Subcutaneous adipose tissue (tissue), 4 donors: Measurements from ENCODE around the gene GPC5. TPM values are rescaled to one million over a fixed set of nuclear protein-coding genes. Genes with fewer than 3 reads are reported as not detected.

Source experiments
- CTCF ChIP-seq: fragments of 450-650 bp; IDR thresholded peaks from one replicate; pipeline ENCODE4 v1.5.1; 2016; ENCODE audit warnings: low read depth, mild to moderate bottlenecking, control low read depth, antibody characterized with exemption, moderate library complexity
- total RNA-seq, 4 donors: library from RNA; depleted of rRNA; stranded (reverse); fragments of >200 nt; gene quantifications; one replicate each; pipeline ENCODE4 v1.1.0, GENCODE V29; 2016

The GPC5 gene
- total RNA-seq, 4 donors from 2014 or later, result 0.16 to 0.44 TPM; not detected in 2

DNA sequence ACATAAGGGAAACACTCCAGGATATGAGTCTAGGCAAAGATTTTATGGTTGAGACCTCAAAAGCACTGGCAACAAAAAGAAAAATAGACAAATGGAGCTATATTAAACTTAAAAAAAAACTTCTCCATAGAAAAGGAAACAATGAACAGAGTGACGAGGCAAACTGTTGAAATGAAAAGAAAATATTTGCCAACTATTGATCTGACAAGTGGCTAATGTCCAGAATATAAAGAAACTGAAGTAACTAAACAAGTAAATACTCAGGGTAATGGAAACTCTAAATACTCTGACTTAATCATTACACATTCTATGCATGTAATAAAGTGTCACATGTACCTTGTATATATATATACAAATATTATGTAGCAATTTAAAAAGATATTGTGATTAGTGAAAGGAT lies 562.5 kb downstream of the GPC5 start:
- TF ChIP-seq CTCF, result no peak

DNA sequence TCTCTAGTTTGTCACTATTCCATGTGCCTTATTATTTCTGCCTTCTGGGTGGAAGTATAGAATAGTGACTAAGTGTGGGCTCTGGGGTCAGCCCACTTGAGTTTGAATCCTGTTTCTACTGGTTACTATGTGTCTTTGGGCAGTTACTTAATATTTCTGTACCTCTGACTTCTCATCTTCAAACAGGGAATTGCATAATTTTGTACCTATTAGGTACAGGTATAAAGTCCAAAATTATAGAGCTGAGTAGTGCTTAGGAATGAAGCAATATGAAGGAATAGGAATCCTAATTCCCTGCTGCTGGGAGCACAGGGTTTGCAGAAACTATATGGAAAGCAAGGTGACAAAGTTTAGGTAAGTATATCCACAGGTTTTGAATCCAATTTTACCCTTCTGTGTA lies 564.5 kb downstream of the GPC5 start:
- TF ChIP-seq CTCF, result no peak

DNA sequence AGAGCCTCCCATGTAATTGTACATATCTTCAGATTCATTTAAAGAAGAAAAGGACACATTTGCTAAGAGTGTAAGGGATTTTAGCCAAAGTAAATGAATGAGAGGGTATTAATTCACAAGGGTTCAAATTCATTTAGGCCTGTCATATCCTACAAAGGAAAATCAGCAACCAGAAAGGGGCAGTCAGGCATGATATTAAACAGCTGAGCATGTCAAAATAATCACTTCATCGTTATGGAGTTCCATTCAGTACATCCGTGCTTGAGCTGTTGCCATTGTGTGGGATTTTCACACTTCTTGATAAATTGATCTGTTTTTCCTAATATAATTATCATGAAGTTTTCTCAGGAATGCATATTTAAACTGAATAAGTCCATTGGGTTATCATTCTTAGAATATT lies 567.1 kb downstream of the GPC5 start:
- no peak for TF ChIP-seq CTCF

- TF ChIP-seq CTCF, result no peak
These were observed 580.1 kb downstream of the GPC5 start for GRCh38 chr13:91978571-91978970.

GRCh38 chr13:91986761-91987483 lies 588.5 kb downstream of the GPC5 start:
- no peak for TF ChIP-seq CTCF

DNA sequence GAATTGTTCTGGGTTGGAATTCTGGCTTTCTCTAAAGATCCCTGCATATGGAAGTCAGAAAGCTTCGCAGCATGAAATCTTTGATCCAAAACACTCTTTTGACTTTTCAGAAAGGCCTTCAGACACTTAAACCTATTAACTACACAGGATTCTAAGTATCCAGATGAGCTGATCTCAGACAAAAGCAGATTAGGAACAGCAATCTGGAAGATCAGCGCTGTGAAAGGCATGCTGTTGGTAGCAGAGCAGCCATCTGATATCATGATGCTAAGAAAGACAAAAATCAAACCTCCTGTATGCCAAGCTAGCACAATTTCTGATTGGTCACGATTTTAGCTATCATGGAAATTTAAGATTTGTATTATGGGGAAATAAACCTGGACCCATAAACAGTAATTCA lies 589.9 kb downstream of the GPC5 start:
- TF ChIP-seq CTCF, result no peak

DNA sequence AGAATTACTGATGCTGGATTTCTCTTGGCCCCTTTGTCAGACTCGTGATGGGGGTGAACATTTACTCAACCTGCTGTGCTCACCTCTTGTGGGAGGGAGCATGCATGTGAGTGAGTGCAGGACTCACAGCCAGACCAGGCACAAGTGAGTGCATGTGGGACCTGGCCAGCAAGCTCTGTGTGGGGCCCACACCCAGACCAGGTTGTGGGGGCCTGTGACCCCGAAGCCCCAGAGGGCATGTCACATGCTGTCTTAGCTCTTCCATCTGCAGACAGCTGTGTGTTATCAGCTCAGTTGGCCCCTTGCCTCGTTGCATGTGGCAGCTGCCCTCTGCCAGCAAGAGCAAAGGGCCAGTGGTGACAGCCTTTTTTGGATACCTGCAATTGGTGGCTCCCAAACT lies 614.4 kb downstream of the GPC5 start:
- TF ChIP-seq CTCF, result no peak
